Mesothelial cell of epicardium (in vitro differentiated cells): Measurements from ENCODE around the gene NT5E. TPM values are rescaled to one million over a fixed set of nuclear protein-coding genes. Genes with fewer than 3 reads are reported as not detected.
A peak's percentile ranks its signal among the peaks of the same experiment; 100 is the strongest.
"Not testable (repeated sequence)": the region's sequence is repeated elsewhere in the genome, so short reads cannot be mapped to it uniquely, and the experiment has no call there.

Source experiments
- DNase-seq, 2 experiments: peaks; one replicate each; pipeline ENCODE4 v3.0.0; 2021; ENCODE audit warnings: low spot score in 2 of 2; ENCODE audit not compliant: unreplicated experiment in 2 of 2
- H3K27ac Mint-ChIP-seq: 2 replicates; pipeline ENCODE4 v1.8.0; 2021; ENCODE audit warnings: mixed read lengths
- H3K27me3 Mint-ChIP-seq: 2 replicates; pipeline ENCODE4 v1.8.0; 2021; ENCODE audit warnings: low read depth, mixed read lengths
- H3K36me3 Mint-ChIP-seq: 2 replicates; pipeline ENCODE4 v1.8.0; 2021; ENCODE audit warnings: mixed read lengths
- H3K4me1 Mint-ChIP-seq: 2 replicates; pipeline ENCODE4 v1.8.0; 2021; ENCODE audit warnings: mixed read lengths
- H3K4me3 Mint-ChIP-seq: 2 replicates; pipeline ENCODE4 v1.8.0; 2021; ENCODE audit warnings: mild to moderate bottlenecking, moderate library complexity, mixed read lengths
- H3K9me3 Mint-ChIP-seq: 2 replicates; pipeline ENCODE4 v1.8.0; 2021; ENCODE audit warnings: mixed read lengths
- CTCF ChIP-seq: fragments of 200-600 bp; sonication (generic); IDR thresholded peaks from one replicate; pipeline ENCODE4 v1.5.0; 2021; ENCODE audit warnings: antibody characterized with exemption; ENCODE audit not compliant: unreplicated experiment
- total RNA-seq: library from RNA; stranded (reverse); gene quantifications from 3 replicates; pipeline ENCODE4 v1.2.1, GENCODE V29; 2021

NT5E gene
- total RNA-seq, 1 donor from 2014 or later, result 0.25 TPM

- TF ChIP-seq CTCF, result no peak
- H3K4me3 Mint-ChIP-seq, result no peak overlapping the region
- H3K9me3 Mint-ChIP-seq, result peaks cover 24% of the 10 kb centered on the region
- no peak overlapping the region for H3K27ac Mint-ChIP-seq
- no peak for DNase-seq
- H3K27me3 Mint-ChIP-seq, result no peaks in the 10 kb centered on the region
- peaks cover 16% of the 10 kb centered on the region for H3K36me3 Mint-ChIP-seq
- H3K4me1 Mint-ChIP-seq, result peaks cover 21% of the 10 kb centered on the region
Observed at GRCh38 chr6:85496009-85496579, 46.2 kb downstream of the NT5E start.

GRCh38 chr6:85496856-85497255 lies 47.0 kb downstream of the NT5E start:
- no peak overlapping the region for H3K27ac Mint-ChIP-seq
- DNase-seq, result no peak
- no peaks in the 10 kb centered on the region for H3K27me3 Mint-ChIP-seq
- H3K4me3 Mint-ChIP-seq, result no peak overlapping the region
- no peak for TF ChIP-seq CTCF
- peaks cover 19% of the 10 kb centered on the region for H3K4me1 Mint-ChIP-seq
- H3K9me3 Mint-ChIP-seq, result peaks cover 24% of the 10 kb centered on the region
- H3K36me3 Mint-ChIP-seq, result peaks cover 16% of the 10 kb centered on the region

- Mint-ChIP-seq H3K27ac (no peak overlapping the region), H3K9me3 (peaks cover 24% of the 10 kb centered on the region), H3K4me3 (no peak overlapping the region), H3K36me3 (peaks cover 16% of the 10 kb centered on the region), H3K4me1 (peaks cover 19% of the 10 kb centered on the region), H3K27me3 (no peaks in the 10 kb centered on the region)
- no peak for DNase-seq
- no peak for TF ChIP-seq CTCF
Observed at GRCh38 chr6:85498596-85499258, 48.8 kb downstream of the NT5E start.

- Mint-ChIP-seq H3K4me1 (no peaks in the 10 kb centered on the region), H3K27ac (no peak overlapping the region), H3K27me3 (no peaks in the 10 kb centered on the region), H3K36me3 (peaks cover 17% of the 10 kb centered on the region), H3K9me3 (no peaks in the 10 kb centered on the region), H3K4me3 (no peak overlapping the region)
- no peak for DNase-seq
- TF ChIP-seq CTCF, result no peak
Observed at GRCh38 chr6:85506441-85507093, 56.7 kb downstream of the NT5E start.

GRCh38 chr6:85516168-85516567 lies 66.3 kb downstream of the NT5E start:
- peaks cover 36% of the 10 kb centered on the region for H3K36me3 Mint-ChIP-seq
- H3K27ac Mint-ChIP-seq, result peak overlapping the region; percentile 21
- no peaks in the 10 kb centered on the region for H3K4me1 Mint-ChIP-seq
- no peak for DNase-seq
- TF ChIP-seq CTCF, result no peak
- H3K4me3 Mint-ChIP-seq, result no peak overlapping the region
- H3K9me3 Mint-ChIP-seq, result no peaks in the 10 kb centered on the region
- H3K27me3 Mint-ChIP-seq, result no peaks in the 10 kb centered on the region

- H3K27ac Mint-ChIP-seq, H3K27me3 Mint-ChIP-seq, H3K4me1 Mint-ChIP-seq, H3K4me3 Mint-ChIP-seq, DNase-seq, H3K9me3 Mint-ChIP-seq: not testable (repeated sequence)
- H3K36me3 Mint-ChIP-seq, result peaks cover 44% of the 10 kb centered on the region
Observed at GRCh38 chr6:85524281-85524680, 74.4 kb downstream of the NT5E start.
